ENCODE data around the gene AKR1C3. TPM values are rescaled to one million over a fixed set of nuclear protein-coding genes. Genes with fewer than 3 reads are reported as not detected.

AKR1C3 gene
- total RNA-seq (2022; extraction: Qiagen RNA extraction) = 1,149 to 1,243 TPM (median 1,192 TPM) in 5 replicates

DNA sequence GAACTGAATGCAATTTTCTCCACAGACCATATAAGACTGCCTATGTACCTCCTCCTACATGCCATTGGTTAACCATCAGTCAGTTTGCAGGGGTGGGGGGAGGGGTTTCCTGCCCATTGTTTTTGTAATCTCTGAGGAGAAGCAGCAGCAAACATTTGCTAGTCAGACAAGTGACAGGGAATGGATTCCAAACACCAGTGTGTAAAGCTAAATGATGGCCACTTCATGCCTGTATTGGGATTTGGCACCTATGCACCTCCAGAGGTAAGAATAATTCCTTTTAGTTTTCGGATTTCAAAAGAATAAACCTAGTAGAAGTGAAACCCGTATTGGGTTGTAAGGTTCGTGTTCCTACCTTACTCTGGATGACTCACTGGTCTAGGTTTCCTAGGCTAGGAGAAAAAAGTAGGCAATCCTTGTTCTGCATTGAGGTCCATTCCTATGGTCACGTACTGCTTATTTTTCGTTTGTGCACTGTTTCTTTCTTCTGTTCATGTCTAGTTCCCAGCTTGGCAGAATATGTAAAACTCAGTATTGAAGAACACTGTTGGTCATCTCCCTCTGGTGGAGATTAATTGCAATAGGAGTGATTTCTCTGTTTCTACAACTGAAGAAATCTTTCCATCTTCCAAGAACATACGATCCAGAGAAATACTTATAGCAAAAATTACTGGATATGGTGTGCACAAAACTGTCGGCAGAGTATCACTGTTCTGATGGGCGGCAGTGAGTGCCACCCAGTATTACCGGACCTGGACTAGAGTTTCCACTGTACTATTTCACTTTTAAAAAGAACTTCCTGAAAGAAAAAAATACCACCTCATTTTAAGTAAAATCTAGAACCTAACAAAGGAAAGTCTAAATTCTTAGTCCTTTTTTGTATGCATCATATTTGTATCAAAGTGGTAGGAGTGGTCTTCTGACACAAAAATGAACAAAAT, at the start of gene AKR1C3:
Gene AKR1C3 (plus strand): TSS at position 150 of the 941 bp plus-strand sequence. CDS start 31 bp downstream, at position 181.

Other genes starting within 250 kb of the AKR1C3 start
- 486 to 610 TPM (median 589 TPM) in 5 replicates for gene AKR1C1, start 131.0 kb upstream of the AKR1C3 start, total RNA-seq (2022; extraction: Qiagen RNA extraction)
- gene AKR1C2, start 90.6 kb upstream of the AKR1C3 start, total RNA-seq (2022; extraction: Qiagen RNA extraction) = 3,197 to 4,175 TPM (median 3,355 TPM) in 5 replicates
- 0.09 to 0.42 TPM (median 0.15 TPM) in 4 of 5 replicates, not detected in the other for gene AKR1C8, start 90.7 kb downstream of the AKR1C3 start, total RNA-seq (2022; extraction: Qiagen RNA extraction)
- 0.22 to 0.42 TPM (median 0.30 TPM) in 5 replicates for gene AKR1C4, start 102.4 kb downstream of the AKR1C3 start, total RNA-seq (2022; extraction: Qiagen RNA extraction)